ENCODE results near the gene GIGYF1.

Gene GIGYF1

DNA sequence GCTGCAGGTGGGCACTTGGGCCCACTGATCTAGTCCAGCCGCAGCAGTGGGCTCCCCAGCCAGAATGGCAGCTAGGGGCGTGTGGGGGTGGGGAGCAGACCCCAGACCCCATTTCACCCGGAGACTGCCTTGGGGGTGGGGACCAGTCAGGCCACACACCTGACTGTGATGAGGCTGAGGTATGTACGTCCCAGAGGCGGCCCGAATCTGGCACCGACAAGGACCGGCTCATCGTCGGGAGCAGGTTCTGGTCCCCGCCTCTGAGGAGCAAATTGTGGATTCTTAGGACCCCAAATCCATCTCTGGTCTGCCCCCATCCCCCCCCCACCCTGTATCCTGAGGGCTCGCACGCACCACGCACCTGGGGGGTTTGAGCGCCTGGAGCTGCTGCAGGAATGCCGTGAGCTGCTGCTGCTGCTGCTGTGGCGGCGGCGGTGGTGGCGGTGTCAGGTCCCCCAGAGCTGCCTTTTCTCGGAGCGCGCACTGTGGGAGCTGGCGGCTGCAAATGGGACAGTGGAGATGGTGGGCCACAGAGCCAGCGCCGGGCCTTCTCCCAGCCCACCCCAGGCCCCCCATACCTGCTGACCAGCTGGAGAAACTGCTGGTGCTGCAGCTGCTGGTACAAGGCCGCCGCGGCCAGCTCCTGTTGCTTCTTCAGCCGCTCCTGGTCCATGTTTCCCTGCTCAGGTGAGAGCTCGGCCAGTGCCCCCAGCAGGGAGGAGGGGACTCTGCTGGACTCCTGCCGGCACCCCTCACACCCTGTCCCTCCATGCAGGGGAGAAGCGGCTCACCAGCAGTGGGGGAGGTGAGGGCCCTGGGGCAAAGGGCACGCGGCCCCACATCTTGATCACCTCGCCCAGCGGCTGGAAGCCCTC, 10.2 kb downstream of the GIGYF1 start:
- no peak for FAIRE-seq

- FAIRE-seq = no peak
Measured at GRCh38 chr7:100682991-100683658, 10.9 kb downstream of the GIGYF1 start.

GRCh38 chr7:100682228-100682741, 11.8 kb downstream of the GIGYF1 start:
- FAIRE-seq = no peak

DNA sequence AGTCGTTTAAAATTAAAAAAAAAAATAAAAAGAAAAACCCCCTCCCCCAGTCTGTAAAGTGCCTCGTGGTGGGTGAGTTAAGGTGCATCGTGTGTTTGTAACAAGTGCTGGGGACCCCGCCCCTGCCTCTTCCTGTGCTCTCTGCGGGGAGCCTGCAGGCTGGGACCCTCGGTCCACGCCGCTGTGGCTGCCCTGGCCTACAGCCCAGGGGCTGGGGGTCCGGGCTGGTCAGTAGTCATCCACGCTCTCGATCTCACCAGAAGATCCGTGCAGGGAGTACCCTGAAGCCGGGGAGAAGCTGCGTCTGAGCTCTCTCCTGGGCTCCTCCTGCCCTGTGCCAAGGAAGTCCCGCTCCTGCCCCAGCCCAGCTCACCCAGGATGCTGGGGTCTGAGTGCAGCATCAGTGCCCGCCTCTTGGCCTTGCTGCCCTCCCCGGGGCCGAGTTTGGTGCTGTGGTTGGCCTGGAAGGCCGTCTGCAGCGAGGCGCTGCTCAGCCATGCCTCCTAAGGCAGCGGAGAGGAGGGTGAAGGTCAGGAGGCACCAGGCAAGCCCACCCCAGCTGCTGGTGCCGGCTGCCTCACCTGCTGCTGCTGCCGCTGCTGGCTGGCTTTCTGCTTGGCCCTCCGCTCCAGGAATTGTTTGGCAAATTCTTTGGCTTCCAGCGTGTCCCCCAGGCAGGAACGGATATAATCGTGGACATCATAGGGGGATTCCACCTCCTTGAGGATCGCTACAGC, 12.4 kb downstream of the GIGYF1 start:
- FAIRE-seq = no peak

GRCh38 chr7:100680576-100681271, 13.3 kb downstream of the GIGYF1 start:
- no peak for FAIRE-seq

GRCh38 chr7:100679927-100680575, 14.0 kb downstream of the GIGYF1 start:
- peak; percentile 96 for FAIRE-seq

DNA sequence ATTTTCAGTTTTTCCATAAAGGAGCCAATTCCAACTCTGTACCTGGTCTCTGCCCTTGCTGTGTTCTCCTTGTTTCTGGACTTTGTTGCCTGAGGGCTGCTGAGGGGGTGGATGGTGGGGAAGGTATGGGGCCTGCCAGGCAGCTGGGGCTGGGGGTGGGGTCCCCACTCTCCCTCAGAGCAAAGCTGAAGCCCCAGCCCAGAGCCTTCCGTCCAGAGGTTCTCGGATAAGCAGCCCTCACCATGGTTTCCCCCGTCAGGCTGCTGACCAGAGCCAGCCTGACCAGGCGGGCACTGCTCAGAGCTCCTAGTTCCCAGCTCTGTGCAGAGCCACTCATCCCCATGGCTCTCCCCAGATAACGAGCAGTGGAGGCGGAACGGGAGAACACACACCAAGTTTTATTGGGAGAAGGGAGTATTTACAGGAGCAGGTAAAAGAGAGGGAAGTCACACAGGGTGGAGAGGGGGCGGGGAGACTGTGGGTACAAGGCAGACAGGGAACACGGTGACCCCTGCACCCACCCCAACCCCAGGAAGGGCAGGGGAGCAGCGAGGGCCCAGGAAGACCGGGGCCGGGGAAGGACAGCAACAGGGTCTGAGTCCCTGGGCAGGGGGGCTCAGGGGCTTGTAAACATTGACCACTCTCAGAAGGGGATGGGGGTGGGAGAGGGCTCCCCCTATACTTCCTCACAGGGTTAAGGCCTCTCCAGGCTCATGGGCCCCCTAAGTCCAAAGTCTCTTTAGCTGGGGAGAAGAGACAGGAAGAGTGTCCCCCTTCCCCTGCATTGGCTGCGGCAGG, 14.7 kb downstream of the GIGYF1 start:
- FAIRE-seq = peak; percentile 78

DNA sequence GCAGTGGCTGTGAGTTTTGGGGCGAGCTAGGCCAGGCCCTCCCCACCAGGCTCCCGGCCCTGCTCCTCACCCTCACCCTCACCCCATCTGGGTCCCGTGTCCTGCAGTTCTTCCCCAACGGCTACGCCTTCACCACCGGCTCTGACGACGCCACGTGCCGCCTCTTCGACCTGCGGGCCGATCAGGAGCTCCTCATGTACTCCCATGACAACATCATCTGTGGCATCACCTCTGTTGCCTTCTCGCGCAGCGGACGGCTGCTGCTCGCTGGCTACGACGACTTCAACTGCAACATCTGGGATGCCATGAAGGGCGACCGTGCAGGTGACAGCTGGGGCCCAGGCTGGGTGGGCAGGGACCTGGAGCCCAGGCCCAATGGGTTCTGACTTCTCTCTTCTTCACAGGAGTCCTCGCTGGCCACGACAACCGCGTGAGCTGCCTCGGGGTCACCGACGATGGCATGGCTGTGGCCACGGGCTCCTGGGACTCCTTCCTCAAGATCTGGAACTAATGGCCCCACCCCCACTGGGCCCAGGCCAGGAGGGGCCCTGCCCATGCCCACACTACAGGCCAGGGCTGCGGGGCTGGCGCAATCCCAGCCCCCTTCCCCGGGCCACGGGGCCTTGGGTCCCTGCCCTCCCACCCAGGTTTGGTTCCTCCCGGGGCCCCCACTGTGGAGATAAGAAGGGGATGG, 15.6 kb downstream of the GIGYF1 start:
- FAIRE-seq = no peak

- no peak for FAIRE-seq
Measured at GRCh38 chr7:100677308-100678267, 16.5 kb downstream of the GIGYF1 start.

DNA sequence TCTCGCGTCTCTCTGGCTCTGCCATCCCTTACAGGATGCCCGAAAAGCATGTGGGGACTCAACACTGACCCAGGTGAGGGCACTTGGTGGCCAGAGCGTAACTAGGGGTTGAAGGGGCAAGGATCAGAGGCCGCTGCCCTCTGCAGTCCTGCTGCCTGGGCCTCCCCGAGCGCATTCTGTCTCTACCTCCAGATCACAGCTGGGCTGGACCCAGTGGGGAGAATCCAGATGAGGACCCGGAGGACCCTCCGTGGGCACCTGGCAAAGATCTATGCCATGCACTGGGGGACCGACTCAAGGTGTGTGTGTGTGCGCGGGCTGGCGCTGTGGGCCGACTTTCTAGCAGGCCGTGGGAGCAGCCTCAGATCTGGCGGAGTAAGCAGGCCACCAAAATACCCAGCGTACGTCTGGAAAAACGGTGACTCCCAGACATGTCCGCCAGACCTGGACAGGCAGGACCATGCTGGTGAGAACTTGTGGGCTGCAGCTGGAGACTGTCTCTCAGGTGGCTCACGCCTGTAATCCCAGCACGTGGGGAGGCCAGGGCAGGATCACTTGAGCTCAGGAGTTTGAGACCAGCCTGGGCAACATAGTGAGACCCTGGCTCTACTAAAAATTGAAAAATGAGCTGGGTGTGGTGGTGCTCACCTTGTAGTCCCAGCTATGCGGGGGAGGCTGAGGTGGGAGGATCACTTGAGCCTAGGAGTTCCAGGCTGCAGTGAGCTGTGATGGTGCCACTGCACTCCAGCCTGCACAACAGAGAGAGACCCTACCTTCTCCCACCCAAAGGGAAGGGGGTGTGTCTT, 17.3 kb downstream of the GIGYF1 start:
- FAIRE-seq = no peak

DNA sequence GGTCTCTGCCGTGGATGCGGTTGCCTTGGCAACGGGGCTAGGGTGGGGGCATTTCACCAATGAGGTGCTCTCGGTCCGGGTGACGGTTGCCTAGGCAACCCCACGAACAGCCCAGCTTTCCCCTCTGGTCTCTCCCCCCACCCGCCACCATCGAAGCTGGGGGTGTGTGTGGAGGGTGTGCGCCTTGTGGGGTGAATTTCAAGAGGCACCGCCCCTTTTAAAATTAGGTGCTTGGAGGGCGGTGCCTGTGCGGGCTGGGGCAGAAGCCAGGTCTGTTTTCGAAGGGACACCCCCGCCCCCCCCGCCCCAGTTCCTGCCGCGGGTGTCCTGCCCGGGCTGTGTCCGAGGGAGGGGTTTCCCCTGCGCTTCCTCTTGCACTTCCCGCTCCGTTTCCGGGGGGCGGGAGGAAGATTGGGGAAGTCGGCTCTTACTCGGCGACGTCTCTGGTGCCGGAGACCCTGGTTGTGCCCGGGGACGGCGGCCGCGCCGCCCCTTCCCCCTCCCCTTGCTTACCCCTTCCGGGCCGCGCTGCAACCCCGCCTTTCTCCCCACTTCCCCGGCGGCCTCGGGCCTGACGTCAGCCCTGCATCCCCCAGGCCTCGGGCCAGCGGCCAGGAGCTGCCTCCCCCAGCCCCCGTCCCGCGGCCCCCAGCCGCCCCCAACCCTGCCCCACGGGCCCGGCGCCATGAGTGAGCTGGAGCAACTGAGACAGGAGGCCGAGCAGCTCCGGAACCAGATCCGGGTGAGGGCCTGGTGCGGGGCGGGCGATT, 18.3 kb downstream of the GIGYF1 start:
- peak; percentile 79 for FAIRE-seq

GRCh38 chr7:100675105-100675451, 19.0 kb downstream of the GIGYF1 start:
- FAIRE-seq = no peak

GRCh38 chr7:100674411-100675104, 19.5 kb downstream of the GIGYF1 start:
- no peak for FAIRE-seq

- no peak for FAIRE-seq
Measured at GRCh38 chr7:100673942-100674410, 20.1 kb downstream of the GIGYF1 start.

- FAIRE-seq = peak; percentile 98
Measured at GRCh38 chr7:100673302-100673941, 20.6 kb downstream of the GIGYF1 start, which contains the start of gene GNB2. TSS of gene GNB2 (plus strand) at chr7:100673740. CDS start at chr7:100676266, 2,526 bp downstream.
